NCI-H446 (cell line): ENCODE data around the gene CADM2.

Source experiments
- DNase-seq, 2 experiments: peaks; one replicate each; lab custom pipeline; 2025; lab: John Stamatoyannopoulos, UW

The CADM2 gene

GRCh38 chr3:85571835-85572234, 613.0 kb downstream of the CADM2 start:
- no peak for DNase-seq

DNA sequence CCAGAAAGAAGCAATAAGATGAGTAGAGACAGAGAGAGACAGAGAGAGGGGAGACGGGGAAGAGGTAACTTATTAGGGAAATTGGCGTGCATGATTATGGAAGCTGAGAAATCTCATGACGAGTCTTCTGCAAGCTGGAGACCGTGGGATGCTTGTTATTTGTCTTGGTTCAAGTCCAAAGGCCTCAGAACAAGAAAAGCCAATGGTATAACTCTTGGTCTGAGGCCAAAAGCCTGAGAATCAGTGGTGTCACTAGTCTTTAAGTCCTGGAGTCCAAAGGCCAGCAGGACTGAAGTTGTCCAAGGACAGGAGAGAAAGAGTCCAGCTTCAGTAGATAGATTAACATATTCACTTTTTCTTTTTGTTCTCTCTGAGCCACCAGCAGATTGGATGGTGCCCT, 613.6 kb downstream of the CADM2 start:
- DNase-seq: peak in 1 of 2 experiments; percentile 8

DNA sequence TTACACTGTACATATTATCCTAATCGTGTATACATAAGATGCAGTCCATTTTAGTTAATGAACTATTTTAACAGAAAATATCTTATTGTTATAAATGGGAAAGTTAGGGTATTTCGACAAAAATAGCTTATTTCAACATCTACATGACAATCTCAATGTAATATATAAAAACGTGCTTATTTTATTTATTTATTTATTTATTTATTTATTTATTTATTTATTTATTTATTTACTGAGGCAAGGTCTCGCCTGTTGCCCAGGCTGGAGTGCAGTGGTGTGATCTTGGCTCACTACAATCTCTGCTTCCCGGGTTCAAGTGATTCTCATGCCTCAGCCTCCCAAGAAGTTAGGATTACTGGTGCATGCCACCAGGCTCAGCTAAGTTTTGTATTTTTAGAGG, 614.2 kb downstream of the CADM2 start:
- DNase-seq: no peak

GRCh38 chr3:85574006-85574705, 615.4 kb downstream of the CADM2 start:
- DNase-seq: no peak

- DNase-seq: peak in 1 of 2 experiments; percentile 49
These were observed 617.4 kb downstream of the CADM2 start for GRCh38 chr3:85576091-85576690.

GRCh38 chr3:85576697-85577200, 618.0 kb downstream of the CADM2 start:
- DNase-seq: no peak

DNA sequence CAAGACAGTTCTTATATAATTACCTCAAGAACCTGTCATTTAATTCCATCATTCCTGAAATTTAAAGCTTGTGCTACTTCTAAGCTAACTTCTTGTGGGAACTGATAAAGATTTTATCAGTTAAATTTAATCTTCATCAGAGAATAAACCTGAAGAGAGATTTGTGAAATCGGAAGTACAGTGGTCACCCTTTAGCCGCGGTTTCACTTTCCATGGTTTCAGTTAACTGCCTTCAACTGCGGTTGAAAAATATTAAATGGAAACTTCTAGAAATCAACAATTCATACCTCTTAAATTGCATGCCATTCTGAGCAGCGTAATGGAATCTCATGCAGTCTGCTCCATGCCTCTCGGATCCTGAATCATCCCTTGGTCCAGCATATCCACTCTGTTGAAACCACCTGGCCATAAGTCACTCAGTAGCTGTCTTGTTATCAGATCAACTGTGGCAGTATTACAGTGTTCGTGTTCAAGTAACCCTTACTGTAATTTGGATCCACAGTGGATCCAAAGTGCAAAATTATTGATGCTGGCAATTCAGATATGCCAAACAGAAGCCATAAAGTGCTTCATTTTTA, 626.1 kb downstream of the CADM2 start:
- DNase-seq: no peak

DNA sequence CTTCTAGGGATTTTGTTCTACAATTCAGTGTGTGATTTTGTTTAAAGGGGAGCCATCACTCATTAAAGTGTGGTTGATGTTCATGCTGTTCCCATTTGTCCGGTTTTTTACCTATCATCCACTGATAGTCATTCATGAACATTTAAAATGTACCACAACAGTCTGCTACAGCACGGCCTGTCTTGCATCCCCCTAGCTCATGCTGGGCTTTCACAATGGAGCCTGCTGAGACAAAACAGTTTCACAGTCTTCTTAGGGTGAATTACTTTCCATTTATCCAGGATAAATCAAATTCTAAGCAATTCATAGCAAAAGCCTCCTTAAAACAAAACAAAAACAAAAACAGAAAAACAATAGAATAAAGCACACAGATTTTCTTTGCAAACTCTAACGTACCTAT, 627.2 kb downstream of the CADM2 start:
- DNase-seq: no peak

DNA sequence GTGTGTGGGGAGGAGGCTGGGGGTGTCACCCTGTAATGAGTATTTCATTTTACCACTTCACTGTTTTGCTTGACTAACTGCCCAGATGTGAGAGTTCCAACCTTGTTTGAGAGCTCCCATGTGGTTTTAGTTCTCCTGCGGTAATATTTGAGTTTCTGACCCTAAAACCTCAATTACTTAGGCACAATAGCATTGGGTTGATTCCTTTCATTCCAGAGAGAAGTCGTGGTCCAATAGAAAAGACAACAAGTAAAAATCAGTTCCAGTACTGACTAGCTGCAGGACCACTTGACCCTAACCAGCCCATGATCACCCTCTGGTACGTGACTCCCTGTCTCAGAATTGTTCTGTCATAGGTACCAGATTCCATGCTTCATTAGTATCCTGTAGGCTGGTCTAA, 630.4 kb downstream of the CADM2 start:
- DNase-seq: no peak

GRCh38 chr3:85591451-85591850, 632.7 kb downstream of the CADM2 start:
- no peak for DNase-seq

GRCh38 chr3:85592256-85592655, 633.5 kb downstream of the CADM2 start:
- DNase-seq: no peak

DNA sequence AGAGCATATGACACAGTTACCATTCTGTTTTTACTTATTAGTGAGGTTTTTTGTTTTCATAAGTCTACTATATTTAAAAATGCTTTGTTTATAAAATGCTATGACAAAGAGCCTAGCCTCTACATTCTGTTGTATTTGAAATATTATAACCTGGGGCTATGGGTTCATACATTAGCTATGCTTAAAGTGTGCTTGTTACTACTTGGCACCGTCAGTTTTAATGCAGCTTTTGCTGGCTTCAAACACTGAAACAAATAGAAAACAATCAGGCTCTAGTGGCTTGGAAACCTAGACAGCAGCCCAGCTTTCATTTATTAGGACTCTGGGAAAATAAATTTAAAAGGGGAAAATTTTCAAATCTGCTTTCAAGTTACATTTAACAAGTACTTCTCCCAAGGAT, 635.9 kb downstream of the CADM2 start:
- no peak for DNase-seq

- DNase-seq: no peak
These were observed 644.6 kb downstream of the CADM2 start for GRCh38 chr3:85603378-85603777.

DNA sequence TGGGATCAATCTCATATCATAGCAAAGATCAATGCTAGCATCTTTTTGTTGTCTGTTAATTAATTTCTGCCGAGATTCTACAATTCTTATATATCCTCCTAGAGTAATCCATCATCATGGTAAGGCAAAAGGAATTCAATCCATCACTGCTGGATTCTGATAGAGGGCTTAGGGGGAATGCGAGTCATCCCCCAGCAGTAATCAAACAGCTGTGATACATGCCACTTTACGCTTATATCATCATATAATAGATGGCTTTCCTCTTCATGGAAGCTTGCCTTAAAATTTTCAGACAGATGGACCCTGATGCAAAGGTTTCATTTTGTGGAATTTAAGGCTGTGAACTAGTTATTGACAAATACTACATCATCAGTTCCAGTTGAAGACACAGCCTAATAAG, 645.9 kb downstream of the CADM2 start:
- no peak for DNase-seq

GRCh38 chr3:85605066-85605465, 646.3 kb downstream of the CADM2 start:
- DNase-seq: no peak

- no peak for DNase-seq
These were observed 667.9 kb downstream of the CADM2 start for GRCh38 chr3:85626662-85627061.

DNA sequence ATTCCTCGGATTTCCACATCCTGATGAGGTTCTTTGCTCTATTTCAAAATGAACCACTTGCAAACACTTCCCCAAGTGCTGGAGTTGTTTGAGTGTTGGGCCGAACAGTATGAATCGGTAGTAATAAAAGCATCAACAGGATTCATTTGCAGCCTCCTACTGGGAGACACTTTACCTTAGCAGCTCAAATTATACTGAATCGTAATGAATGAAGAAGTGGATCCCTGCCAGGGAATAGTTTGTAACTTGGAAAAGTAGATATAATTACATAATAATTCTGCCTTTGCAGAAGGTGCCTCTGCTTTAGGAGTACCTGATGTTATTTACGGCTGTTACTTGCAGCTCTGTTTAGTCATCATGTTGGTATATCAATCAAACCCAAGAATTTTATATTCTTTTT, 669.1 kb downstream of the CADM2 start:
- no peak for DNase-seq

GRCh38 chr3:85631070-85631469, 672.3 kb downstream of the CADM2 start:
- no peak for DNase-seq

DNA sequence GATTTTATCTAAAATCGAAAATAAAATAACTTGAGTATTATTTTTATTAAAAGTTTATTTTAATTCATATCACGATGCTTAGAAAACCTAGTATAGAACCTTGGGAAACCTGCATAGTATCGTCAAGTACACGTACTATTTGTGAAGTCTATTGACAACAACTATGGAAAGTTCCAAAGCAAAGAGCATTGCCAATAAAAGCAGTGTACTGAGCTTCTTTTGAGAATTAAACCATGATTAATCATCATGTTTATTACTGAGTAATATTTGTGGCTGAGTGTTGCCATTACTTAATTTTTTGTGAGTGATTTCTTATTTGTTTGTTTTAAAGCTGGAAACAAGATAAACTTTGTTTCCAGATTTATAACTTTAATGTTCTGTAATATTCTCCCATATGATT, 674.1 kb downstream of the CADM2 start:
- no peak for DNase-seq

GRCh38 chr3:85652360-85652759, 693.6 kb downstream of the CADM2 start:
- peak in 1 of 2 experiments; percentile 8 for DNase-seq

DNA sequence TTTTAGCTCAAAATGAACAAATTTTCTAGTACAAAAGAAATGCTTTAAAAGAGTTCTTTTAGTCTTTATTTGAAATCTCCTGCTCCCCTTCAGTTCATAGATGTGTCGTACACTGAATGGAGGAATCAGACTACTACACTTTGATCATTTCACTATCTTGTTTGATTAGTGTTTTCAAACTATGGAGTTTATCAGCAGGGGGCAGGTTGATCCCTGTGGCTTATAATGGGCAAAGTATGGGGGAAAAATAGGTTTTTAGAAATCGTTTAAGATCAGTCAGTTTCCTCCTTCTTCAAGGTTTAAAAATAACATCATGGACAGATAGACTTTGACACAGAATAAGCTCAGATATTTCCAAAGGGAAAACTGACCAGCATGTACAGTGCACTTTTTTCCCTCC, 701.7 kb downstream of the CADM2 start:
- no peak for DNase-seq

DNA sequence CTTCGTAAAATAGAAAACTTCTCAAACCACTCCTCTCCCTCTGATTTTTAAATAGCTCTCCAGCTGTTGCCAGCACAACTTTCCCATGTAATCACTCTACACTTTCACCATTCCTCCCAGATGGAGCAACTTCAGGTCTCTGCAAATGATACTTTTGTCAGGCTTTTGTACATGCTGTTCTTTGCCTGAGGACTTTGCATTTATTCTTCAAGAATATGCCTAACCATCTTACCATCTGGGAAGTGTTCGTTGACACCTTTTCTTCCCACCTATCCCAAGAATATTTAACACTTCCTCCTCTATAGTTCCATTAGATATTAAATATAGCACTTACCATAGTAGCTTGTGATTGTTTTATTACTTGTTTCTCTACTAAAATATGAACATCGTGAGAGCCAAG, 703.7 kb downstream of the CADM2 start:
- DNase-seq: no peak

GRCh38 chr3:85667744-85668143, 709.0 kb downstream of the CADM2 start:
- no peak for DNase-seq
